Measurements from ENCODE around the gene CXorf65. TPM values are rescaled to one million over a fixed set of nuclear protein-coding genes. Genes with fewer than 3 reads are reported as not detected.

Gene CXorf65
- total RNA-seq, 4 donors from 2014 or later = not detected

GRCh38 chrX:71100581-71101505 lies 5.7 kb downstream of the CXorf65 start:
- Histone ChIP-seq H3K9me3 (no peaks in the 10 kb centered on the region), H3K4me3 (replicated peaks in 1 of 3) (no peak overlapping the region), H3K27me3 (no peaks in the 10 kb centered on the region), H3K36me3 (no peaks in the 10 kb centered on the region), H3K4me1 (peaks cover 0 to 5% of the 10 kb centered on the region in 2 donors), H3K27ac (no peak overlapping the region)
- intact Hi-C loops (cut with DNase I) = no loop called here
- TF ChIP-seq CTCF (IDR thresholded peaks at IDR 0.05) = no peak
- no peak for TF ChIP-seq POLR2A (IDR thresholded peaks at IDR 0.05)
- no peak for DNase-seq
- 80 to 84% methylated on average over 11 to 18 of the region's 31 CpGs for WGBS, 2 donors

GRCh38 chrX:71099736-71100135 lies 6.8 kb downstream of the CXorf65 start:
- Histone ChIP-seq H3K9me3 (no peaks in the 10 kb centered on the region), H3K36me3 (no peaks in the 10 kb centered on the region), H3K4me3 (replicated peaks in 1 of 3) (no peak overlapping the region), H3K27me3 (no peaks in the 10 kb centered on the region), H3K27ac (no peak overlapping the region), H3K4me1 (peaks cover 0 to 5% of the 10 kb centered on the region in 2 donors)
- no peak for DNase-seq
- TF ChIP-seq POLR2A (IDR thresholded peaks at IDR 0.05) (no peak), CTCF (IDR thresholded peaks at IDR 0.05) (no peak)
- 90 to 98% methylated on average over 2 of the region's 4 CpGs for WGBS, 2 donors
- intact Hi-C loops (cut with DNase I) = no loop called here

- intact Hi-C loops (cut with DNase I) = no loop called here
Observed at GRCh38 chrX:71098951-71099506, 7.5 kb downstream of the CXorf65 start.

GRCh38 chrX:71098302-71098701 lies 8.2 kb downstream of the CXorf65 start:
- H3K4me1 ChIP-seq = peaks cover 0 to 5% of the 10 kb centered on the region in 2 donors
- H3K9me3 ChIP-seq = no peaks in the 10 kb centered on the region
- H3K36me3 ChIP-seq = no peaks in the 10 kb centered on the region
- H3K4me3 ChIP-seq (replicated peaks in 1 of 3) = no peak overlapping the region
- intact Hi-C loops (cut with DNase I) = no loop called here
- no peak for TF ChIP-seq POLR2A (IDR thresholded peaks at IDR 0.05)
- TF ChIP-seq CTCF (IDR thresholded peaks at IDR 0.05) = peak in 4 of 6 experiments; percentile 18 to 27 (median 22)
- DNase-seq = peak; percentile 40
- H3K27ac ChIP-seq = no peak overlapping the region
- 34 to 47% methylated on average over 2 of the region's 2 CpGs for whole genome bisulfite sequencing, 2 donors
- no peaks in the 10 kb centered on the region for H3K27me3 ChIP-seq

More at GRCh38 chrX:71098951-71099506, 7.5 kb downstream of the CXorf65 start:
- TF ChIP-seq POLR2A (IDR thresholded peaks at IDR 0.05) = no peak
- TF ChIP-seq CTCF (IDR thresholded peaks at IDR 0.05) = no peak
- H3K27ac ChIP-seq = no peak overlapping the region
- no peaks in the 10 kb centered on the region for H3K9me3 ChIP-seq
- WGBS, 2 donors = 70 to 80% methylated on average over 4 to 5 of the region's 5 CpGs
- H3K36me3 ChIP-seq = no peaks in the 10 kb centered on the region
- peaks cover 0 to 5% of the 10 kb centered on the region in 2 donors for H3K4me1 ChIP-seq
- no peak overlapping the region for H3K4me3 ChIP-seq (replicated peaks in 1 of 3)
- no peak for DNase-seq
- no peaks in the 10 kb centered on the region for H3K27me3 ChIP-seq

GRCh38 chrX:71096760-71097032 lies 9.8 kb downstream of the CXorf65 start:
- 13 to 20% methylated on average over 1 to 4 of the region's 9 CpGs for WGBS, 2 donors
- H3K27ac ChIP-seq = no peak overlapping the region
- H3K36me3 ChIP-seq = no peaks in the 10 kb centered on the region
- H3K9me3 ChIP-seq = no peaks in the 10 kb centered on the region
- no peak for TF ChIP-seq POLR2A (IDR thresholded peaks at IDR 0.05)
- TF ChIP-seq CTCF (IDR thresholded peaks at IDR 0.05) = no peak
- H3K4me1 ChIP-seq = peaks cover 0 to 5% of the 10 kb centered on the region in 2 donors
- no peak for DNase-seq
- H3K27me3 ChIP-seq = no peaks in the 10 kb centered on the region
- intact Hi-C loops (cut with DNase I) = no loop called here
- peak overlapping the region in 2 of 3 donors; percentile 23 to 43 for H3K4me3 ChIP-seq (replicated peaks in 1 of 3)
